Right cardiac atrium (tissue), 5 donors: ENCODE results near the gene ANAPC2. TPM values are rescaled to one million over a fixed set of nuclear protein-coding genes. Genes with fewer than 3 reads are reported as not detected.

Experiments
- ATAC-seq, 2 donors: fragments of 200-7000 bp; cut with Tn5 transposase; one replicate each; pipeline versions ENCODE4 v1.8.0 to v1.9.1; 2020; ENCODE audit warnings: moderate library complexity in 2 of 2, mild to moderate bottlenecking in 1 of 2
- DNase-seq, 3 donors: peaks; one replicate each; pipeline ENCODE4 v3.0.0-alpha.2; 2020
- H3K27ac ChIP-seq: one replicate; pipeline ENCODE4 v1.5.1; 2013; ENCODE audit warnings: mild to moderate bottlenecking, low read length, control low read depth, moderate library complexity
- H3K27me3 ChIP-seq: one replicate; pipeline ENCODE4 v1.6.1; 2013; ENCODE audit not compliant: control insufficient read depth, insufficient read depth
- H3K4me1 ChIP-seq: one replicate; pipeline ENCODE4 v1.6.1; 2013; ENCODE audit warnings: low read length; ENCODE audit not compliant: control insufficient read depth, insufficient read depth
- H3K4me3 ChIP-seq: one replicate; pipeline ENCODE4 v1.5.1; 2013; ENCODE audit warnings: low read length, control low read depth
- H3K9me3 ChIP-seq: one replicate; pipeline ENCODE4 v1.6.1; 2013; ENCODE audit warnings: low read length; ENCODE audit not compliant: control insufficient read depth
- WGBS: extraction: QIAGEN DNeasy Blood & Tissue Kit; methylation state at CpG from one replicate; pipeline ENCODE4 v1.1.7; 2013; 5-methylcytosine and 5-hydroxymethylcytosine counted together
- intact Hi-C, 4 donors: fragments of 100-400 bp; cut with DNase I; formaldehyde crosslinking; loops; one replicate each; pipeline versions ENCODE4 v1.11.0 to v1.14.0; 2022 to 2023
- polyA plus RNA-seq: library from polyadenylated mRNA; stranded (reverse); fragments of 200-250 nt; gene quantifications from one replicate; pipeline ENCODE4 v1.2.3, GENCODE V29; 2013
- total RNA-seq, 4 donors: library from RNA; stranded (reverse); fragmentation: NEBNext Ultra II Directional; extraction: Animal tissue kit (Norgen Biotek cat#: 25700); gene quantifications; one replicate each; pipeline ENCODE4 v1.2.1, GENCODE V29; 2021
- donor health status: healthy with polysubstance abuse.
- donor health status: DM: no; HTN: yes; CAD: no.
- donor health status: DM: no; HTN: no; CAD: no.
- donor health status: DM: no; HTN: yes; CAD: no; lungs with severe emphysema.
- donor health status: DM: yes; HTN: yes; CAD: no.

ANAPC2 gene
- total and polyA plus RNA-seq, 5 donors = 26.6 to 45.7 (median 32.3) TPM

DNA sequence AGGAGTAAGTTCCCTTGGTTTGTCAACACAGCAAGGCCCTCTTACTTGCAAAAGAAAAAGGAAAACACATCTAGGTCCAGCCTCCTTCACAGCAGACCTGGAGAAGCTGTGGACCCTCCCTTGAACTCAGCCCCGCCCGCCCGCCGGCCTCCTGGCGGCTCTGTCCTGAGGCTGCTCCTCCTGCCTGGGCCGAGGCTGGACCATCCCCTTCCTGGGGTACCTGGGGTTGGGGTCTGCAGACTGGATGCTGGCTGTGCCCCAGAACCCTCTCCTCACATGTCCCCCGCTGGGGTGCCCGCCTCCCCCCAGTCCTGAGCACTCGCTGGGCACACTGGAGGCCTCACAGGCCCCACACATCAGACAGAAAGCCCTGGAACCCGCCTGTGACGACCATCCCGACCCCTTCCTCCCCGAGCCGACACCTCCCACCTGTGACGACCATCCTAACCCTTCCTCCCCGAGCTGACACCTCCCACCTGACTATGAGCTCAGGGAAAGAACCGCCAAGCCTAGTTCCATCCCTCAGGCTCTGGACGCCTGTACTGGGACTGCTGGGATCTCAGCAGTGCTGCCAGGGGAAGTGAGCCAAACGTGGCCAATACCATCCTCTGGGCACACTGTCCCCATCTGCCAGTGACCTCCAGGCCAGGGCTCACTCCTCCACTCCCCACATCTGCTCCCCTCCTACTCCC is 9.3 kb downstream of the ANAPC2 start:
- intact Hi-C loops = no loop called here
- DNase-seq (no peak), ATAC-seq (no peak)
- Histone ChIP-seq H3K9me3 (no peaks in the 10 kb centered on the region), H3K4me3 (no peak overlapping the region), H3K4me1 (no peaks in the 10 kb centered on the region), H3K27ac (no peak overlapping the region), H3K27me3 (no peaks in the 10 kb centered on the region)
- WGBS = 90% methylated on average over 19 of the region's 19 CpGs

- intact Hi-C loops = no loop called here
- no peaks in the 10 kb centered on the region for H3K9me3 ChIP-seq
- ATAC-seq (no peak), DNase-seq (no peak)
- no peaks in the 10 kb centered on the region for H3K4me1 ChIP-seq
- H3K4me3 ChIP-seq = no peak overlapping the region
- 76% methylated on average over 23 of the region's 23 CpGs for WGBS
- H3K27me3 ChIP-seq = no peaks in the 10 kb centered on the region
- H3K27ac ChIP-seq = no peak overlapping the region
These were observed 10.0 kb downstream of the ANAPC2 start for GRCh38 chr9:137178201-137178938.

DNA sequence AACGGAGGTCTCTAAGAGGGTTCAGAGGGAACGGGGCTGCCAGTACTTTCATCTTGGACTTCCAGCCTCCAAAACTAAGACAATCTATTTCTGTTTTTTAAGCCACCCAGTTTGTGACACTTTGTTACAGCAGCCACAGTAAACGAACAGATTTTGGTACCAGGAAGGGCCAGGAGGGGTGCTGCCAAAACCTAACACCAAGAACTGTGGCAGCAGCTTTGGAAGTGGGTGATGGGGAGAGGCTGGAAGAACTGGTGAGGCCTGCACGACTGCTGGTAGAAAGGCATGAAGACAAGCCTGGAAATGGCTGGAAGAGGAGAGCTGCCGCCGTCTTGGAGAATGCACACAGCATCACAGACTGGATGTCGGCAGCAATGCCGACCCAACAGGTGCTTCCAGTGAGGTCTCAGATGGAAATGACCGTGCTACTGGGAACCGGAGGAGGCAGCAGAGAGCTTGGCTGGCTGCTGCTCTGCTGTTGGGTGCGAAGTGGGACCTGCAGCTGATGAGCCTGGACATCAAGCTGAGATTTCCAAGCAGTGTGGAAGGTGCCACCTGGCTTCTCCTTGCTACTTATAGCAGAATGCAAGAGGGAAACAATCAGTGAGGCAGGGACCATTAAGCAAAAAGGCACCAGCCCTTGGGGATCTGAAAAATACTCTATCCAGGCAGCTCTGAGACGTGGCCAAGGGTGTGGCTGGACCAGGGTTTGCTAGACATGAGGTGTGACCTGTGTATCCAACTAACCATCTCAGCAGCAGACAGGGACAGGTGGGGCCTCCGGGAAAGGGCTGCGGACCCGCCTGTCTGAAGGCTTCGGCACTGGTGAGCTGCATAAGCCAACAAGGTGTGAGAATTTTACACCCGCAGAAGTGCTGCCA is 11.8 kb downstream of the ANAPC2 start:
- ATAC-seq = no peak
- intact Hi-C loops = no loop called here
- Histone ChIP-seq H3K27me3 (no peaks in the 10 kb centered on the region), H3K4me3 (no peak overlapping the region), H3K27ac (no peak overlapping the region), H3K9me3 (no peaks in the 10 kb centered on the region), H3K4me1 (no peaks in the 10 kb centered on the region)
- no peak for DNase-seq
- WGBS = 57% methylated on average over 17 of the region's 17 CpGs

DNA sequence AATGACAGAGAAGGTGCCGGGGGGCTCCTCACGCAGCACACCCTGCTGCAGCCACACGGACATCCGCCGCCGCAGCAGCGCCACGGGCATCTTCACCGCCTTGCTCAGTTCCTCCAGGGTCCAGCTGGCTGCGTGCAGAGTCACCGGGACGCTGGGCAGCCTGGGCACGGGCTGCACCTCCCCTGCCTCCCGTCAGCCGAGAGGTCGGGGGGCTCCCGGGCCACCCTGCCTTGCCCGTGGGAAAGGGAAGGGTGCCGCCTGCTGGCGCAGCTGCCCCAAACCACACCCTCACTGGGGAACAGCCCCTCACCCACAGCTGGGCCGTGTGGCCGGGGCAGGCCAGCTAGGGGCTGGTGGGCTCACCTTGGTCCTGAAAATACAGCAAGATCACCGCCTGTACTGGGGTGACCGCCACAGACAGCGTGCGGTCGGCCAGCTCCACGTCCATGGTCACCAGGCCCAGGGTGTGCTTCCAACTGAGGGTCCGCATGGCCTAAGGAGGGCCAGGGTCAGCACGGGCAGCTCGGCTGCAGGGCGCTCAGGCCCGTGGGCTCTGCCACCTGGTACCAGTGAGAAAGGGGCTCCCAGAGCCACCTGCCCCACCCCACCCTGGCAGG is 12.9 kb downstream of the ANAPC2 start:
- WGBS = 37% methylated on average over 33 of the region's 33 CpGs
- peak; percentile 4 to 7 for ATAC-seq
- DNase-seq = no peak
- intact Hi-C loops = no loop called here
- no peaks in the 10 kb centered on the region for H3K27me3 ChIP-seq
- H3K4me1 ChIP-seq = no peaks in the 10 kb centered on the region
- no peak overlapping the region for H3K4me3 ChIP-seq
- no peak overlapping the region for H3K27ac ChIP-seq
- H3K9me3 ChIP-seq = no peaks in the 10 kb centered on the region

DNA sequence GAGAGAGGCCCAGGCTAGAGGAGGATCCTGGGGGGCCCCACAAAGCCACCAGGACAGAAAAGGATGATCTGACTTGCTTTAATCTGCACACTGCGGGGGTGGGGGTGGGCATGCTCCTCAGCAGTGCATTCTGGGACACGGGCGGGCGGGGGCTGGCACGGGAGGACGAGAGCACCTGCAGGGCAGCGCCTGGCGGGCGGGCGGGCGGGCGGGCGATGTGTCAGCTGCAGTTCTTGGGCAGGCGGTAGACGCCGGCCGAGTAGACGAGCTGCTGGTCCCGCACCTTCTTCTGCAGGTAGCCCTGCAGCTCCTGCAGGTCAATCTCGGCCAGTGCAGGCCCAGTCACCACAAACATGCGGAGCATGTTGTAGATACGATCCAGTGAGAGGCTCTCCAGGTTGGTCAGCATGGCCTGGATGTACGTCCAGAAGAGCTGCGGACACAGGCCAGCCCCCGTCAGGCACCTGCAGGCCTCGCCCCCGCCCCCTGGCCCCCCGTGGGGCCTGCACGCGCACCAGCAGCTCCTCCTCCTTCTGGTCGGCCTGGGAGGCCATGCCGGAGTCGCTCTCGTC is 13.6 kb downstream of the ANAPC2 start:
- ATAC-seq (no peak), DNase-seq (no peak)
- 45% methylated on average over 34 of the region's 34 CpGs for WGBS
- no peak overlapping the region for H3K4me3 ChIP-seq
- intact Hi-C loops = no loop called here
- no peak overlapping the region for H3K27ac ChIP-seq
- no peaks in the 10 kb centered on the region for H3K9me3 ChIP-seq
- no peaks in the 10 kb centered on the region for H3K27me3 ChIP-seq
- no peaks in the 10 kb centered on the region for H3K4me1 ChIP-seq

- H3K27ac ChIP-seq = no peak overlapping the region
- intact Hi-C loops = no loop called here
- no peaks in the 10 kb centered on the region for H3K27me3 ChIP-seq
- H3K9me3 ChIP-seq = no peaks in the 10 kb centered on the region
- ATAC-seq (no peak), DNase-seq (no peak)
- no peaks in the 10 kb centered on the region for H3K4me1 ChIP-seq
- WGBS = 82% methylated on average over 45 of the region's 45 CpGs
- no peak overlapping the region for H3K4me3 ChIP-seq
These were observed 14.3 kb downstream of the ANAPC2 start for GRCh38 chr9:137173796-137174664.

DNA sequence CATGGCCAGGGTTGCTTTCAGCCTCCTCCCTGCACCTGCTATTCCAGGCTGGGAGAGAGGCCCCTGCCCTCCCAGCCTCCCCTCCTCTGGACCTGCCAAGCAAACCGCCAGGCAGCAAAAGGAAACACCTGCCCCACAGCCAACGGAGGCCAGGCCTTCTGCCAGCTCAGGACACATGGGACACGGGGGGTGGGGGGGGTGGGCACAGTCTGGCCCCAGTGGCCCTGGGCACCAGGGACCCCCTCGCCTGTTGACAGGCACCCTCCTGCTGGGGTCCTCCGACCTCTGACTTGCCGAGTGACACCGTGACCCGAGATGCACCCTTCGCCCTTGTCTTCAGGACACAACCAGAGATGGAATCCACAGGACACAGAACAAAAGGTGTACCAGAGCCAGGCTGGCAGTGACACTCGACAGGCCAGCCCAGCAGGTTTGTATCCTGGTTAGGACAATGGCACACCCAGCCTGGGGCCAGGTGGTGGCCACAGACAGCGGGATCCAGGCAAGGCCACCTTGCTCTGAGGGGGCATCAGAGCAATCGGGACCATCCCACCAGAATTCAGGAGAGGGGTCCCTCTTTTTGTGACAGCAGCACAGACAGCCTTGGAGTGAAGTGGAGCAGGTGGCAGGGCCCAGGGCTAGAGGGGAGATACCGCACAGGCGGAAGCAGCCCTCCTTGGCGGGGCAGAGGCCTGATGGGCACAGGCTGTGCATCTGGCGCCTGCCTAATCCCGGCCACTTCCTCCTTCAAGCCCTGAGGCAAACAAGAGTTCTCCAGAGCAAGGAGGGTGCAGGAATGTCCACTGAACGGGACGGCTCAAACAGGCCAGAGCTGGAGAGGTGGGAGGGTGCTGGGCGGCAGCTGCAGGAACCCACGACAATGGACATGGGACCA is 15.2 kb downstream of the ANAPC2 start:
- Histone ChIP-seq H3K27me3 (no peaks in the 10 kb centered on the region), H3K27ac (no peak overlapping the region), H3K4me1 (peaks cover 1% of the 10 kb centered on the region), H3K4me3 (no peak overlapping the region), H3K9me3 (no peaks in the 10 kb centered on the region)
- 60% methylated on average over 21 of the region's 21 CpGs for WGBS
- intact Hi-C loops = no loop called here
- DNase-seq (no peak), ATAC-seq (no peak)

- Histone ChIP-seq H3K4me1 (peaks cover 2% of the 10 kb centered on the region), H3K27ac (no peak overlapping the region), H3K9me3 (no peaks in the 10 kb centered on the region), H3K27me3 (no peaks in the 10 kb centered on the region), H3K4me3 (no peak overlapping the region)
- 82% methylated on average over 22 of the region's 22 CpGs for WGBS
- ATAC-seq = no peak
- no peak for DNase-seq
- intact Hi-C loops = no loop called here
These were observed 17.0 kb downstream of the ANAPC2 start for GRCh38 chr9:137171149-137171900.
